ENCODE measurements around the gene GADD45GIP1. TPM values are rescaled to one million over a fixed set of nuclear protein-coding genes. Genes with fewer than 3 reads are reported as not detected.
A peak's percentile ranks its signal among the peaks of the same experiment; 100 is the strongest.
"Not testable (repeated sequence)": the region's sequence is repeated elsewhere in the genome, so short reads cannot be mapped to it uniquely, and the experiment has no call there.

GADD45GIP1 gene
- total RNA-seq, 1 donor from 2014 or later: 30.1 TPM

DNA sequence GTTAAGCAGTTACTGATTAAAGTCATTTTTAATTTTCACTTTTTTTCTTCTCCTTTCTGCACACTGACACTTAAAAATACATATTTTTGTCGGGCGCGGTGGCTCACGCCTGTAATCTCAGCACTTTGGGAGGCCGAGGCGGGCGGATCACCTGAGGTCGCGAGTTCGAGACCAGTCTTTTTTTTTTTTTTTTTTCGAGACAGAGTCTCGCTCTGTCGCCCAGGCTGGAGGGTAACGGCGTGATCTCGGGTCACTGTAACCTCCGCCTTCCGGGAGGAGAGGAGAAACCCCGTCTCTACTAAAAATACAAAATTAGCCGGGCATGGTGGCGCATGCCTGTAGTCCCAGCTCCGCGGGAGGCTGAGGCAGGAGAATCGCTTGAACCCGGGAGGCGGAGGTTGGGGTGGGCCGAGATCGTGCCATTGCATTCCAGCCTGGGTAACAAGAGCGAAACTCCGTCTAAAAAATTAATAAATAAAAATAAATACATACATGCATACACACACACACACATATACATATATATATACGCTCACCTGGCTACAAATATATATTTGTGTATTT is 448 bp upstream of the GADD45GIP1 start:
- DNase-seq: not testable (repeated sequence)

DNA sequence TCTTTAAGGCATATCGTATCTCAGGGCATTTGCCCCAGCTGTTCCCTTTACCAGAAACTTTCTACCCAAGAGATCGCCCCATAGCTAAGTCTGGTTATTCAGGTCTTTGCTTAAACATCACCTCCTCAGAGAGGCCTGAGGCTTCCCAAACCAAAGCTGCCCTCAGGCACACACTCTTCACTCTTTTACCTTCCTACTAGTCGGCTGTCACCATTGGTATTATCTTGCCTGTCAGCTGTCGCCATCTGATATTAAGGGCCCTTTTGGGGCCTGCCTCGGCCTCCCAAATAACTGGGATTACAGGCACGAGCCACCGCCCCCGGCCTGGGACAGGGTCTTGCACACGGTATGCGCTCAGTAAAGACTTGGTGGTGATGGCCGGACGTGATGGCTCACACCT is 1.0 kb downstream of the GADD45GIP1 start:
- no peak for DNase-seq

DNA sequence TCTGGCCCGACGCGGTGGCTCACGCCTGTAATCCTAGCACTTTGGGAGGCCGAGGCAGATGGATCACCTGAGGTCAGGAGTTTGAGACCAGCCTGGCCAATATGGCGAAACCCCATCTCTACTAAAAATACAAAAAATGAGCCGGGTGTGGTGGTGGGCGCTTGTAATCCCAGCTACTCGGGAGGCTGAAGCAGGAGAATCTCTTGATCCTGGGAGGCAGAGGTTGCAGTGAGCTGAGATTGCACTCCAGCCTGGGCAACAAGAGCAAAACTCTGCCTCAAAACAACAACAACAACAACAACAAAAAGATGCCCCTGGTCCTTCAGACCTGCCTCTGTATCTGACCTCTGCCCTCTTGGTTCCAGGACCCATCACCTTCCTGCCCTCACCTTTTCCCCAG is 1.4 kb downstream of the GADD45GIP1 start:
- not testable (repeated sequence) for DNase-seq

DNA sequence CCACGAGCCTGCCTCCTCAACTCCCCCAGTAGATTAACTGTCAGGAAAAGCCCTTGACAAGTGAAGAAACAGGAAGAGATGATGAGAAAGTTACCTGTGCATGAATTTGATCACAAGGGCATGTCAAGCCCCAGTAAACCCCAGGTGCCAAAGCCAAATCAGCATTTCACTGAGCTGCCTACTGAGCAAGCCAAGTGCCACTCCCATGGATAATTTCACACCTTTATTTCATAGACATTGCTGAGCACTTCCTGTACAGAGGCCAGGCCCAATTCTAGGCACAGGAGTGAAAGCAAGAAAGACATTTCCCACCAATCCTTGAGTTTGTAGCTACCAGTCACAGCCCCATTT is 2.4 kb downstream of the GADD45GIP1 start:
- DNase-seq: no peak

DNA sequence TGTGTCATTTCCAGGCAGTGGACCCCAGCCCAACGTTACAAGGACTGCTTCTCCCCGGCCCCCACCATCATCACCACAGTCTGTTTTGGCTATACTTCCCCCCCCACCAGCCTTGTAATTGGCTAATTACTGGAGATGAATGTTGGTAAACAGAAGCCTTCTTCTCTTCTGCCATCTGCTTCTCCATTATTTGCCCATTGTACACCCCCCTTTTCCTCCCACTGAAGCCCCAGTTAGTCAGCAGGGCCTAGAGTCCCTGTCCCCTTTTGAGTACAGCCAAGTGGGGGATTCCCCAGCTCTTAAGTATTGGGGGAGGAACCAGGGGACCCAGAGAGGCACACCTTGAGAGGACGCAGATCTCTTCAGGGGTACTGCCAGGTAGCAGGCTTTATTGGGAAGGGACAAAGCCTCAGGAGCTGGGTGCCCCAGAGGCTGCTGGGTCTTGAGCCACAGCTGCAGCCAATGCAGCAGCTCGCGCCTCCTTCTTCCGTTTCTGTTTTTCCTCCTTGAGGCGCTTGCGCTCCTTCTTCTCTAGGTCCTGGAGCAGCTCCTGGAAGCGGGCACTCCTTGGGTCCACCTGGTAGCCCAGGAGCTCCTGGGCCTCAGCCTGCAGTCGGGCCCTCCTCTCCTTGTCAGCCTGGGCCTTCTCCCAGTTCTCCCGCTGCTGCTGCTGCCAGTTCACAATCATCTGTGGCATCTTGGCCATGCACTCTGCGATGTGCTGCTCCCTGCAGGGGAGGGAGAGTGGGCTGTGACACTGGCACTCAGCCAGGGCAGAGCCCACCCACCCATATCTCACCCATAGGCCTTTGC is 3.0 kb downstream of the GADD45GIP1 start:
- DNase-seq: no peak

DNA sequence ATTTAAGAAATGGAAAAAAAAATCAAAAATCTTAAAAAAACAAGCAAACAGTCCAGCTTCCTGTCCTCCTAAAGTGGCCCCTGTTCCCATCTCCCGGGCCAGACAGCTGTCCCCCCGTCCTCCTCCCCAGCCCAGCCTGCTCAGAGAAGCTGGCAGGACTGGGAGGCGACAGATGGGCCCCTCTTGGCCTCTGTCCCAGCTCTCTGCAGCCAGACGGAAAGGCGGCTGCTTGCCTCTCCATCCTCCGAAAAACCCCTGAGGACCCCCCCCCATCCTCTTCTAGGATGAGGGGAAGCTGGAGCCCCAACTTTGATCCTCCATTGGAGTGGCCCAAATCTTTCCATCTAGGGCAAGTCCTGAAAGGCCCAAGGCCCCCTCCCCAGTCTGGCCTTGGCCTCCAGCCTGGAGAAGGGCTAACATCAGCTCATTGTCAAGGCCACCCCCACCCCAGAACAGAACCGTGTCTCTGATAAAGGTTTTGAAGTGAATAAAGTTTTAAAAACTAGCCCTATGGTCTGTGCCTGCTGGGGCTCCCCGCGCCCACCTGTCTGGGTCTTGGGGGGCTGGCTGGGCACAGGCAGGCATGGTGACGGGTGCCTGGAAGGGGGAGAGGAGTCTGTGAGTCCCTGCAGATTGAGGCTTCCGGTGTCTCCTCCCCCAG is 3.8 kb downstream of the GADD45GIP1 start:
- peak; percentile 95 for DNase-seq

DNA sequence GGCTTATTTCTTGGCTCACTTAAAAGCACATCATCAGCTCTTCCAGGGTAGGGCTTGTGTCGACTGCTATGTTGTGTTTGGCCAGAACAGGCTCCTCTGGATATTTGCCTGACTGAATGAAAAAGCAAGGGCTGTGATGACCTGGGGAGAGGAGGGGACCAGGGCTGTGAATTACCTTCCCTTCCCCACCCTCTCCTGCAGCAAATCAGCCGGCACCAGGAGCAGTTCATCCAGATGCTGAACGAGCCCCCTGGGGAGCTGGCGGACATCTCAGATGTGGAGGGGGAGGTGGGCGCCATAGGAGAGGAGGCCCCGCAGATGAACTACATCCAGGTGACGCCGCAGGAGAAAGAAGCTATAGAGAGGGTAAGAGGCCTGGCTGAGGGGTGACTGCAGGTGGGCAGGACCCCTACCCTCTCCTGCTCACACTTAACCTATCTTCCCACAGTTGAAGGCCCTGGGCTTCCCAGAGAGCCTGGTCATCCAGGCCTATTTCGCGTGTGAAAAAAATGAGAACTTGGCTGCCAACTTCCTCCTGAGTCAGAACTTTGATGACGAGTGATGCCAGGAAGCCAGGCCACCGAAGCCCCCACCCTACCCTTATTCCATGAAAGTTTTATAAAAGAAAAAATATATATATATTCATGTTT is 4.4 kb downstream of the GADD45GIP1 start:
- no peak for DNase-seq

DNA sequence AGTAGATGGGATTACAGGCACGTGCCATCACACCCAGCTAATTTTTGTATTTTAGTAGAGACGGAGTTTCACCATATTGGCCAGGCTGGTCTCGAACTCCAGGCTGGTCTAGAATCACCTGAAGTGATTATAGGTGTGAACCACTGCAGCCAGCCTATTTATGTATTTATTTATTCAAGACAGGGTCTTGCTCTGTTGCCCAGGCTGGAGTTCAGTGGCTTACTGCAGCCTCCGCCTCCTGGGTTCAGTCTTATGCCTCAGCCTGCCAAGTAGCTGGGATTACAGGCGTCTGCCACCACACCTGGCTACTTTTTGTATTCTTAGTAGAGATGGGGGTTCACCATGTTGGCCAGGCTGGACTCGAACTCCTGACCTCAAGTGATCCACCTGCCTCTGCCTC is 5.0 kb downstream of the GADD45GIP1 start:
- not testable (repeated sequence) for DNase-seq

DNA sequence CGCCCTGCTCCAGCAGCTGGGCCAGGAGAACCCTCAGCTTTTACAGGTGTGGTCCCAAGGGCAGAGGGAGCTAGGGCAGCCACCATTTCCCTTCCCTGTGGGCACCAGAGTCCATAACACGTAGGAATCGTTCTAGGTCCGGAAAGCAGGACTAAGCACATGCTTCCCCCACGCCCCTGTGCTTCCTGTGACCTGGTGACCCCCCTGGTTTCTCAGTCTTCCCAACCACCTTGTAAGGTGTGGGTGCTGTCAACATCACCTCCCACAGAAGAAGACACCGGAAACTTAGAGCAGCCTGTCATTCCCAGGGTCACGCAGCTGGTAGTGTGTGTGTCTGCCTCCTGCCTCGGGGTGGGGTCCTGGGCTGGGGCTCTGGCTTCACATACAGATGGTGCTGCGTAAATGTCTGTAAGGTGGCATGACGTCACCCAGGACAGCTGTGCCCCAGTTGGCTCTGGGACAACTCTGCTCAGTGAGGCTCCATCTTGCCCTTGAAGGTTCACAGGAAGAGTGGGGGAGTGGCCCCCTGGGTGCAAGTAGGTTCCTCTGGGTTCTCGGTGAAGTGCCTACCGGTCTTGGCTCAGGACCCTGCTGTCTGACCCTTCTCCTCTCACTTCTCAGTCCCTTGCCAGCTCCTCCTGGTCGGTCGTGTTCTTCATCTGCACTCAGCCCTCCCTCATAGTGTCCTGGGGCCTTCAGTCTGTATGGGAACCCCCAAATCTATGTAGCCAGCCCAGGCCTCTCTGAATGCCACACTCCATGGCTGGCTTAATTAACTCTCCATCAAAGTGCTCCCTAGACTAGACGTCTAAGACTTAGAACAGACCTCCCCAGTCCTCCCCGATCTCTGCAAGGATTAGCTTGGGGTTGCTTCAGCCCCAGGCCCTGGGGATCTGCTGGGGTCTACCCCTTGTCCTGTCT is 7.4 kb downstream of the GADD45GIP1 start:
- DNase-seq: peak; percentile 65

DNA sequence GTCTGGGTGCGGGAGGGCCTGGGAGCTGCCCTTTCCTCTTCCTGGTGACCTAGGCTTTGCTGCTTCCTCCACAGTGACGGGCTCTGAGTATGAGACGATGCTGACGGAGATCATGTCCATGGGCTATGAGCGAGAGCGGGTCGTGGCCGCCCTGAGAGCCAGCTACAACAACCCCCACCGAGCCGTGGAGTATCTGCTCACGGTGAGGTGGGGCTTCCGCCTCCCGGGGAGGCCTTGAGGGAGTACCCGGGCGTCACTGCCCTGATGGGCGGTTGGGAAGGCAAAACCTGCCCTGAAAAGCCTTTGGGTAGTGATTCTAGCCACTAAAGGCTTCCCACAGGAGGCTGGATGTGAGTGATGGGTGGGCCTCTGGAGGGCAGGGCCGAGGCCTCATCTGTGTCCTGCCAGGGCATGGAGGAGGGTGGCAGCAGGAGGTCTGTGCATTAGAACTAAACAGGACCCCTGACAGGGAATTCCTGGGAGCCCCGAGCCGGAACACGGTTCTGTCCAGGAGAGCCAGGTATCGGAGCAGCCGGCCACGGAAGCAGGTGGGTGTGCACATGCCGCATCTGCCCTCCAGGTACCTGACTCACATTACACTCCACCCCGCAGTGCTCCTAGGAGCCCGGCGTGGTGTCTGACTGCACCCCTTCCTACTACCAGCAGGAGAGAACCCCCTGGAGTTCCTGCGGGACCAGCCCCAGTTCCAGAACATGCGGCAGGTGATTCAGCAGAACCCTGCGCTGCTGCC is 8.2 kb downstream of the GADD45GIP1 start:
- DNase-seq: no peak

DNA sequence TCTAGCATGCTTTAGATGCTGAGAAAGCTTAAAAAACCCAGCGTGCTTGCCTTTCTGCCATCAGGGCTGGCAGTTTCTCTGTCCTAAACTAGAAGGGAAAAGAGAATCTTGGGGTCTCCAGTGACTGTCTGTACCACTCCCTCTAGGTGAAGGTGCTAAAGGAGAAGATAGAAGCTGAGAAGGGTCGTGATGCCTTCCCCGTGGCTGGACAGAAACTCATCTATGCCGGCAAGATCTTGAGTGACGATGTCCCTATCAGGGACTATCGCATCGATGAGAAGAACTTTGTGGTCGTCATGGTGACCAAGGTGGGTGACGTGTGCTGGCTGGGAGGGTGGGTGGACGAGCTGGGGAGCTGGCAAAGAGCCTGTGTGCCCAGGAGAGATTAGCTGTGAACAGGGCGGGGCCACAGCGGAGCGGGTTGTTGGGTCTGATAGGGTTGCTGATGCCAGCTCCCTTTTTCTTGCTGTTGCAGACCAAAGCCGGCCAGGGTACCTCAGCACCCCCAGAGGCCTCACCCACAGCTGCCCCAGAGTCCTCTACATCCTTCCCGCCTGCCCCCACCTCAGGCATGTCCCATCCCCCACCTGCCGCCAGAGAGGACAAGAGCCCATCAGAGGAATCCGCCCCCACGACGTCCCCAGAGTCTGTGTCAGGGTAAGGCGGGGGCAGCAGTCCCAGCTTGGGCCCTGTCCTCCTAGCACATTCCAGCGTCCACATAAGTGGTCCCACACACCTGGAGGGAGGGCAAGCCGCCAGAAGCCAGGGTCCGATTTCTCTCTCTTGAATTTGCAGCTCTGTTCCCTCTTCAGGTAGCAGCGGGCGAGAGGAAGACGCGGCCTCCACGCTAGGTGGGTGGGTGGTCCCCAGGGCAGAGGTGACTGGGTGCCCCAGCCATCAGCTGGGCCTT is 9.1 kb downstream of the GADD45GIP1 start:
- peak; percentile 16 for DNase-seq

DNA sequence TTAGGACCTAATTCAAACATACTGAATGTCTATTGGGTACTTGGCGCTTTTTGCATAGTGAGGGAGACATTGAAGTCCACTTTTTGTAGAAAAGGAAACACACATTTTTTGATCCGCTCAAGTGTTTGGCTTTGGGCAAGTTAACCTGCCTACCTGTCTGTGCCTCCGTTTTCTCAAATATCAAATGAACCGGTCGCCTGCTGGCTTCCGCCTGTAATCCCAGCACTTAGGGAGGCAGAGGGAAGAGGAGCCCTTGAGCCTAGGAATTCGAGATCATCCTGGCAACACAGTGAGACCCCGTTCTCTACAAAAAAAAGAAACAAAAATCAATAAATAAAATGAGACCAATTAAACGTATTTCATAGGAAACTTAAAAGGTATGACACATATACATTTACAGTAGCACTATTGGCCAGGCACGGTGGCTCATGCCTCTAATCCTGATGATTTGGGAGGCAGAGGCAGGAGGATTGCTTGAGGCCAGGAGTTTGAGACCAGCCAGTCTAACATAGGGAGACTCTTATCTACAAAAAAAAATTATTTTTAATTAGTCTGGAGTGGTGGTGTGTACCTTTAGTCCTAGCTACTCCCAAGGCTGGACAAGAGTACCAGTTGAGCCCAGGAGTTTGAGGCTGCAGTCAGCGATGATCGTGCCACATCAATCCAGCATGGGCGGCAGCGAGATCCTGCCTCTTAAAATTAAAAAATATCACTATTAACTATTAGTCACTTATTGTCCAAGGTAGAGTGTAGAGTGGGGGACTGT is 10.1 kb downstream of the GADD45GIP1 start:
- DNase-seq: no peak

DNA sequence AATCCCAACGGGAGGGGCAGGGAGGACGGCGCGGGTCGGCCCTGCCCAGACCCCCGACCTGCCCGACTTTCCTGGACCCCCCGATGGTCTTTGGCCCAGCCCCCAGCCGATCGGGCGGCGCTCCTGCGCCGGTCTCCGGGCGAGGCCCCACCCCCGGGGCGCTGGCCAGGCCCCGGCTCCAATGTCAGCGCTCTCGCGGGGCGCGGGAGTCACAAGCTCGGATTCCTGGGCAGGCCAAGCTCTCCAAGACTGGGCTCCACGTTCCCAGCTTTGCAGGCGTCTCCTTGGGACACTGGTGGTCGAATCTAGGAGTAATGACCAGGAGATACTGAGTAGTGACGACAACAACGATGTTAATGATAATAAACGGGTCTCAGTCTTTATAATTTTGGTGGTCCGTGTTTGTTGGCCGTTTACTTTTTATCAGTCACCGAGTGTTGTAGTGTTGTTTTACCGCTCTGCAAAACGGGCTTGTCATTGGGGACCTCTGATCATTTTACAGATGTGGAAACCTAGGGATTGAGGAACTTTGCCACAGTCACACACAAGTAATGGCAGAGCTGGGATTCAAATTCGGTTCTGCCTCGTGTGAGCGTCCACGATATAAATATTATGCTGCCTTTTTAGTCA is 10.8 kb downstream of the GADD45GIP1 start:
- DNase-seq: peak; percentile 85

DNA sequence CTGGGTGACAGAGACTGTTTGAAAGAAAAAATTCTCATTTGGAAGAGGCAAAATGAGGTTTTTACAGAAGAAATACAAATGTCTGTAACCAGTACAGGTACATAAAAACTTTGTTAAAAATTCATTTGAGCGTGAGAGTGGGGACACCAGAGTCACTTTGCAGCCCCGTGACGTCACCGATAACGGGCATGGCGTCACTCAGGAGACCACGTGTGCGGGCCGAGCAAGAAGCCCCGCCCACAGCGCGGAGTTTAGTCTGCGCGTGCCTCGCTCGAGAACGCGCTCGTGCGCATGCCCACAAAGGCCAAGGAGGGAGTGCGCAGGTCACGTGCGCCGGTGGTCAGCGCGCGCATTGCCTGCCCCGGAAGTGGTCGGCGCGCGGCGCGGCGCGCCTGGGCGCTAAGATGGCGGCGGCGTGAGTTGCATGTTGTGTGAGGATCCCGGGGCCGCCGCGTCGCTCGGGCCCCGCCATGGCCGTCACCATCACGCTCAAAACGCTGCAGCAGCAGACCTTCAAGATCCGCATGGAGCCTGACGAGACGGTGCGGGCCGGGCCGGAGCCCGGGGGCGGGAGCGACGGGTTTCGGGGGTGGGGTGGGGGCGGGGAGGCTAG is 11.4 kb downstream of the GADD45GIP1 start, which contains the start of gene RAD23A:
TSS of gene RAD23A (plus strand) at position 384 of the 613 bp plus-strand sequence. CDS start at position 471, 87 bp downstream.
- peak; percentile 100 for DNase-seq

DNA sequence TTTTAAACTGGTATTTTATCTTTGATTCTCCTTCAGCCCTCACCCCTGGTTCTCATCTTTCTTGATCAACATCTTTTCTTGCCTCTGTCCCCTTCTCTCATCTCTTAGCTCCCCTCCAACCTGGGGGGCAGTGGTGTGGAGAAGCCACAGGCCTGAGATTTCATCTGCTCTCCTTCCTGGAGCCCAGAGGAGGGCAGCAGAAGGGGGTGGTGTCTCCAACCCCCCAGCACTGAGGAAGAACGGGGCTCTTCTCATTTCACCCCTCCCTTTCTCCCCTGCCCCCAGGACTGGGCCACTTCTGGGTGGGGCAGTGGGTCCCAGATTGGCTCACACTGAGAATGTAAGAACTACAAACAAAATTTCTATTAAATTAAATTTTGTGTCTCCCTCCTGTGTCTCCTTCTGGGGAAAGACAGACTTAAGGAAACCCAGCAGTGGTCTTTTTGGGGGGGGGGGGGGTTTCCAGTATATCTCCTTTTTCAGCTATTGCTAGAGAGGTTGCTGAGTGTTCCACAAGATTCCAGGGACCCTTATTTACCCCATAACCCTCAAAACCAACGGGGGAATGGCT is 12.8 kb downstream of the GADD45GIP1 start:
- no peak for DNase-seq

DNA sequence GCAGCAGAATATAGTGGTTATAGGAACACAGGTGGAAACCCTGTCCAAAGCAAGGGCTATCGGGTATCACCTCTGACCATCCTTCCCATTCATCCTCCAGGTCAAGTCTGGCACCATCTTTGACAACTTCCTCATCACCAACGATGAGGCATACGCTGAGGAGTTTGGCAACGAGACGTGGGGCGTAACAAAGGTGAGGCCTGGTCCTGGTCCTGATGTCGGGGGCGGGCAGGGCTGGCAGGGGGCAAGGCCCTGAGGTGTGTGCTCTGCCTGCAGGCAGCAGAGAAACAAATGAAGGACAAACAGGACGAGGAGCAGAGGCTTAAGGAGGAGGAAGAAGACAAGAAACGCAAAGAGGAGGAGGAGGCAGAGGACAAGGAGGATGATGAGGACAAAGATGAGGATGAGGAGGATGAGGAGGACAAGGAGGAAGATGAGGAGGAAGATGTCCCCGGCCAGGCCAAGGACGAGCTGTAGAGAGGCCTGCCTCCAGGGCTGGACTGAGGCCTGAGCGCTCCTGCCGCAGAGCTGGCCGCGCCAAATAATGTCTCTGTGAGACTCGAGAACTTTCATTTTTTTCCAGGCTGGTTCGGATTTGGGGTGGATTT is 13.5 kb downstream of the GADD45GIP1 start:
- no peak for DNase-seq

DNA sequence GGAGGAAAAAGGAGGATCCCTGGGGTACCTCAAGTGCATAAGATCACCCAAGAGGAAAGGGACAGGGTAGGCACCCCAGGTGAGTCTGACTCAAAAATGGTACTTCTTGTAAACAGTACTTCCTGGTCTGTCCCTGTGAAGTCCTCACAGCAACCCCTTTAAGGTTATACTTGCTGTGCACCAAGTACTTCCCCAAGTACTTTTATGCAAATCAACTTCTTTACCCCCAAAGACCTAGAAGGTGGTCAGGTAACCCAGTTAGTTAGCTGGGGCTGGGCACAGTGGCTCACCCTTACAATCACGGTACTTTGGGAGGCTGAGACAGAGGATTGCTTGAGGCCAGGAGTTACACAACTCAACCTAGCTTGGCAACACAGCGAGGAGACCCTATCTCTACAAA is 16.1 kb downstream of the GADD45GIP1 start:
- no peak for DNase-seq
